Fibroblast of skin of abdomen (primary cell): ENCODE data around the gene NPHP3.
"Not testable (repeated sequence)": the region's sequence is repeated elsewhere in the genome, so short reads cannot be mapped to it uniquely, and the experiment has no call there.

Experiments used
- DNase-seq: peaks from one replicate; pipeline ENCODE4 v3.0.0-alpha.2; 2013

Gene NPHP3

GRCh38 chr3:132642539-132642847 is 79.7 kb downstream of the NPHP3 start:
- no peak for DNase-seq

GRCh38 chr3:132641837-132642538 is 80.2 kb downstream of the NPHP3 start:
- DNase-seq: peak; percentile 52

GRCh38 chr3:132641427-132641826 is 80.8 kb downstream of the NPHP3 start:
- not testable (repeated sequence) for DNase-seq

GRCh38 chr3:132638706-132639105 is 83.5 kb downstream of the NPHP3 start:
- no peak for DNase-seq

- DNase-seq: peak; percentile 40
Measured at GRCh38 chr3:132637590-132637989, 84.6 kb downstream of the NPHP3 start.

- no peak for DNase-seq
Measured at GRCh38 chr3:132635052-132635451, 87.2 kb downstream of the NPHP3 start.
